ENCODE measurements around the gene PYGB. TPM values are rescaled to one million over a fixed set of nuclear protein-coding genes. Genes with fewer than 3 reads are reported as not detected.

PYGB gene
- total and polyA plus RNA-seq, 4 donors, result 37.9 to 143 (median 94.0) TPM

DNA sequence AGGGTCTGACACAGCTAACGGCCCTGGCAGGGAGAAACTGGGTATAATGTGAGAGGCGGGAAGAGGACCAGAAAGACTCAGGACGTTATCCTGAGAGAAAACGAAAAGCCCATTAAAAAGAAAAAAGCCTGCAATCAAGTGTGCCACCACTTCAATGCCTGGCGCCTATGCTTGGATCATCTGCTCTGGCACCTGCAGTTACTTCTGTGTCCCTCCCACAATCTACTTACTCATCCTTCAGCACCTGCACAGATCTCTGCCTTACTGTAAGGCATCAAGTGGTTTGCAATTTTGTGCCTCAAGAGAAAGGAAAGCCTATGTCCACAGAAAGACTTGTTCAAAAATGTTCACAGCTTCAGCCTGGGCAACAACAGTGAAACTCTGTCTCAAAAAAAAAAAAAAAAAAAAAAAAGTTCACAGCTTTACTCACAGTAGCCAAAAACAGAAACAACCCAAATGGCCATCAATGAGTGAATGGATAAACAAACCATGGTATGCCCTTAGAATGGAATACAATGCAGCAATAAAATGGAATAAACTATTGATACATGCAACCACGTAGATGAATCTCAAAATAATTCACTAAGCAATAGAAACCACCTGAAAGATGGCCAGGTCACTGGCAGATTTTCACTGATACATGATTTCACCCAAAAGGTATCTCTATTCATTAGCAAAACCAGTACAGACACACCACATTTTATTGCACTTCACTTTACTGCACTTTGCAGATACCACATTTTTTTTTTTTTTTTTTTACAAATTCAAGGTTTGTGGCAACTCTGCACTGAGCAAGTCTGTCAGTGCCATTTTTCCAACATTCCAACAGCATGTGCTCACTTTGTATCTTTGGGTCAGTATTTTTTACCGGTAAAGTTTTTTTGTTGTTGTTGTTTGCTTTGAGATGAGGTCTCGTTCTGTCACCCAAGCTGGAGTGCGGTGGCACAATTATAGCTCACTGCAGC is 94.1 kb downstream of the PYGB start:
- 84 to 86% methylated on average over 9 of the region's 9 CpGs for WGBS, 2 donors
- H3K4me3 ChIP-seq (ENCODE audit: low read length in 2 of 2), result no peak overlapping the region
- H3K4me1 ChIP-seq (ENCODE audit: control insufficient read depth in 1 of 2, insufficient read depth in 2 of 2, low read length in 2 of 2), result no peaks in the 10 kb centered on the region
- no peaks in the 10 kb centered on the region for H3K36me3 ChIP-seq (ENCODE audit: control insufficient read depth in 1 of 2, insufficient read depth in 2 of 2, low read length in 1 of 2)
- intact Hi-C loops (cut with DNase I), result no loop called here
- H3K27ac ChIP-seq (ENCODE audit: low read depth in 1 of 2, low read length in 2 of 2), result no peak overlapping the region
- DNase-seq (no peak), ATAC-seq (ENCODE audit: low FRiP score) (no peak)
- H3K27me3 ChIP-seq (ENCODE audit: control insufficient read depth in 1 of 2, insufficient read depth in 2 of 2, low read length in 1 of 2), result no peaks in the 10 kb centered on the region
- H3K9me3 ChIP-seq (ENCODE audit: control insufficient read depth, low read length), result no peaks in the 10 kb centered on the region

DNA sequence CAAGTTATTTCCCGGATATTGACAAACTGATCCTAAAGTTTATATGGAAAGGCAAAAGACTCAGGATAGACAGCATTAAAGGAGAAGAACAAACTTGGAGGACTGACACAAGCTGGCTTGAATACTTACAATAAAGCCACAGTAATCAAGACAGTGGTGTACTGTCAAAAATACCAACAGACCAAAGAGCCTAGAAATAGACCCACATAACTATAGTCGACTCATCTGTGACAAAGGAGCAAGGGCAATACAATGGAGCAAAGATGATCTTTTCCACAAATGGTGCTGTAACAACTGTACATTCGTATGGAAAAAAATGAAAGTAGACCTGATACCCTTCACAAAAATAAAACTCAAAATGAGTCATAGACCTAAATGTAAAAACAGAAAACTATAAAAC is 96.7 kb downstream of the PYGB start:
- ATAC-seq (ENCODE audit: low FRiP score) (no peak), DNase-seq (no peak)
- 98 to 99% methylated on average over 3 of the region's 3 CpGs for WGBS, 2 donors
- H3K9me3 ChIP-seq (ENCODE audit: control insufficient read depth, low read length), result no peaks in the 10 kb centered on the region
- no peak overlapping the region for H3K4me3 ChIP-seq (ENCODE audit: low read length in 2 of 2)
- H3K36me3 ChIP-seq (ENCODE audit: control insufficient read depth in 1 of 2, insufficient read depth in 2 of 2, low read length in 1 of 2), result no peaks in the 10 kb centered on the region
- intact Hi-C loops (cut with DNase I), result no loop called here
- no peaks in the 10 kb centered on the region for H3K27me3 ChIP-seq (ENCODE audit: control insufficient read depth in 1 of 2, insufficient read depth in 2 of 2, low read length in 1 of 2)
- H3K4me1 ChIP-seq (ENCODE audit: control insufficient read depth in 1 of 2, insufficient read depth in 2 of 2, low read length in 2 of 2), result no peaks in the 10 kb centered on the region
- H3K27ac ChIP-seq (ENCODE audit: low read depth in 1 of 2, low read length in 2 of 2), result no peak overlapping the region

GRCh38 chr20:25345721-25346120 is 97.8 kb downstream of the PYGB start:
- Histone ChIP-seq H3K36me3 (ENCODE audit: control insufficient read depth in 1 of 2, insufficient read depth in 2 of 2, low read length in 1 of 2) (no peaks in the 10 kb centered on the region), H3K4me3 (ENCODE audit: low read length in 2 of 2) (no peak overlapping the region), H3K27me3 (ENCODE audit: control insufficient read depth in 1 of 2, insufficient read depth in 2 of 2, low read length in 1 of 2) (no peaks in the 10 kb centered on the region), H3K9me3 (ENCODE audit: control insufficient read depth, low read length) (no peaks in the 10 kb centered on the region), H3K27ac (ENCODE audit: low read depth in 1 of 2, low read length in 2 of 2) (no peak overlapping the region), H3K4me1 (ENCODE audit: control insufficient read depth in 1 of 2, insufficient read depth in 2 of 2, low read length in 2 of 2) (no peaks in the 10 kb centered on the region)
- no peak for DNase-seq
- intact Hi-C loops (cut with DNase I), result no loop called here
- WGBS, 2 donors, result 92 to 94% methylated on average over 1 of the region's 1 CpG
- no peak for ATAC-seq (ENCODE audit: low FRiP score)

DNA sequence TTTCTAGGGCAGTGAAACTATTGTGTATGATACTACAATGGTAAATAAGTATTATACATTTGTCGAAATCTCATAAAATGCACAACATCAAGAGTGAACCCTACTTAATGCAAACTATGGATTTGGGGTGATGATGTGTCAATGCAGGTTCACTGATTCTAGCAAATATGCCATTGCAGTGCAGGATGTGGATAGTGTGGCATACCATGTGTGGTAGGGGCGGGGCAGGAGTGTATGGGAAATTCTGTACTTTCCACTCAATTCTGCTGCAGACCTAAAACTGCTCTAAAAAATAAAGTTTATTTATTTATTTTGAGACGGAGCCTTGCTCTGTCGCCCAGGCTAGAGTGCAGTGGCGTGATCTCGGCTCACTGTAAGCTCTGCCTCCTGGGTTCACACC is 98.5 kb downstream of the PYGB start:
- no peaks in the 10 kb centered on the region for H3K27me3 ChIP-seq (ENCODE audit: control insufficient read depth in 1 of 2, insufficient read depth in 2 of 2, low read length in 1 of 2)
- H3K36me3 ChIP-seq (ENCODE audit: control insufficient read depth in 1 of 2, insufficient read depth in 2 of 2, low read length in 1 of 2), result no peaks in the 10 kb centered on the region
- no peak overlapping the region for H3K27ac ChIP-seq (ENCODE audit: low read depth in 1 of 2, low read length in 2 of 2)
- H3K4me1 ChIP-seq (ENCODE audit: control insufficient read depth in 1 of 2, insufficient read depth in 2 of 2, low read length in 2 of 2), result no peaks in the 10 kb centered on the region
- no peak for ATAC-seq (ENCODE audit: low FRiP score)
- no peaks in the 10 kb centered on the region for H3K9me3 ChIP-seq (ENCODE audit: control insufficient read depth, low read length)
- 88 to 94% methylated on average over 6 of the region's 6 CpGs for WGBS, 2 donors
- no peak for DNase-seq
- intact Hi-C loops (cut with DNase I), result no loop called here
- H3K4me3 ChIP-seq (ENCODE audit: low read length in 2 of 2), result no peak overlapping the region

Other genes with a start within 250 kb of the PYGB start
- 10 to 100 TPM; 14.8 to 23.4 TPM for gene ACSS1, start 189.9 kb upstream of the PYGB start, total RNA-seq
- 10 to 100 TPM in 1 of 2 donors, 1 to 10 TPM in 1; 7.6 to 21.8 TPM for gene ACSS1, start 189.9 kb upstream of the PYGB start, polyA plus RNA-seq
- gene VSX1, start 165.9 kb upstream of the PYGB start, total RNA-seq, result not detected
- not detected for gene VSX1, start 165.9 kb upstream of the PYGB start, polyA plus RNA-seq
- gene ENTPD6, start 52.4 kb upstream of the PYGB start, total RNA-seq, result 10 to 100 TPM; 68.8 to 69.8 TPM
- gene ENTPD6, start 52.4 kb upstream of the PYGB start, polyA plus RNA-seq, result 100 to 1,000 TPM in 1 of 2 donors, 10 to 100 TPM in 1; 25.5 to 111 TPM
- 10 to 100 TPM; 31.6 to 32.3 TPM for gene ABHD12, start 142.8 kb downstream of the PYGB start, total RNA-seq
- 10 to 100 TPM; 26.2 to 26.7 TPM for gene ABHD12, start 142.8 kb downstream of the PYGB start, polyA plus RNA-seq
- gene GINS1, start 159.6 kb downstream of the PYGB start, total RNA-seq, result 1 to 10 TPM; 1.2 to 1.5 TPM
- 1 to 10 TPM in 1 of 2 donors, under 1 TPM in 1; 0.28 to 1.3 TPM for gene GINS1, start 159.6 kb downstream of the PYGB start, polyA plus RNA-seq